HG02870 (cell line): ENCODE measurements around the gene AGAP1.

Experiments used
- ATAC-seq: cut with Tn5 transposase; IDR thresholded peaks from one replicate; pipeline ENCODE4 v1.9.1; 2021; ENCODE audit warnings: mild to moderate bottlenecking, moderate library complexity; ENCODE audit not compliant: unreplicated experiment

The AGAP1 gene

DNA sequence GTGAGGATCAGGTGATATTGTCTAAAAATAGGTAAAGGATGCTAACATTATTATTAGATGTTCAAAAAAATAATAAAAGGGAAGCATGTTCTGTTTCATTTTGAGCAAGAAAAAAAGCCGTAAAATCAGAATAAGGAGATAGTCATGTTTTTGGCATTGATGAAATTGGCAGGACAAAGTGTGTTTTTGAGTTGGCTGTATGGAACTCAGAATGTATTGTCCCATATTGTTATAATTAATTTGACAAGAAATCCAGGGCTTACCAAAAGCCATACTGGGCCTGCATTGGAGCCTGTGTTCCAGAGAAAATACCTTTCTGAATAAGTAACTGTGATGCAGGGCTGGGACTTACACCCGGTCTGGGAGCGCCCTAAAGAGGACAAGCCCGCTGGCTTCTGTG is 232.0 kb downstream of the AGAP1 start:
- ATAC-seq, result no peak

GRCh38 chr2:235726554-235726953 is 232.7 kb downstream of the AGAP1 start:
- no peak for ATAC-seq

- no peak for ATAC-seq
Observed at GRCh38 chr2:235727174-235727573, 233.3 kb downstream of the AGAP1 start.

DNA sequence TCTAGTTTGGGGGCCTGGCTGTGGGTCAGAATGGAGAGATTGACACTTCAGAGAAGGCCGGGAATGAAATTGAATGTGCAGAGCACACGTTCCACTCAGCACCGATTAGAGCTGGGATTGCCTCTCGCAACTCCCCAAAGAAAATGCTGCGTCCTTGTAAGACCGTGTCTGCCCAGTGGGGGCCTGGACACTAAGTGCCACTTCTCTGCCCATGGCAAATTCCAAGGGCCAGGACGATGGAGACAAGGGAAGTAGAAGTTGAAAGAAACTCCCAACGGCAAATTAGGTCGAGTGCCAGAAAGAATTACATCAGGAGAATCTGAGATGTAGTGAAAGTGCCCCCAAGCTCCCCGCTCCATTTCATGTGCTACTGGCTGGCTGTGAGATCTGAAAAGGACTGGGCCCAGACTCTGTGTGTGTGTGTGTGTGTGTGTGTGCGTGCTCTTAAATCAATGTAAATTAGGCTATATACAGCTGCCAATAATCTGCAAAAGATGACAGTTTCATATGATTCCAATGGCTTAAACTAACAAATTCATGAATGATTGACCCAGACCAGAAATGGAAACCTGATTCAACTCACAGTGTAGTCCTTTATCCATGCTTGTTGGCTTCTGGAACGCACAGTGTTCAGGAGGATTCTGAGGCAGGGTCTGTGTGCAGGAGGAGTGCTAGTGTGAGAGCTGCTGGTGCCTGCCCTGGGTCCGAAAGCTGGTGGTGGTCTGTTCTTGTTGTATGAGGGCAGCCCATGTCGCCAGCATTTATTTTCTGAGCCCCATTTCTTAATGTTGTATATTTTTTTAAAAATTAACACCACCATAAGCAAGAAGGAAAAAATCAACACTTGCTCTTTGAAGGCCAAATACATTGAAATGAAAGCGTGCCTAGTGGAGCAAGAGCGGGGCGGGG is 234.3 kb downstream of the AGAP1 start:
- ATAC-seq, result no peak

DNA sequence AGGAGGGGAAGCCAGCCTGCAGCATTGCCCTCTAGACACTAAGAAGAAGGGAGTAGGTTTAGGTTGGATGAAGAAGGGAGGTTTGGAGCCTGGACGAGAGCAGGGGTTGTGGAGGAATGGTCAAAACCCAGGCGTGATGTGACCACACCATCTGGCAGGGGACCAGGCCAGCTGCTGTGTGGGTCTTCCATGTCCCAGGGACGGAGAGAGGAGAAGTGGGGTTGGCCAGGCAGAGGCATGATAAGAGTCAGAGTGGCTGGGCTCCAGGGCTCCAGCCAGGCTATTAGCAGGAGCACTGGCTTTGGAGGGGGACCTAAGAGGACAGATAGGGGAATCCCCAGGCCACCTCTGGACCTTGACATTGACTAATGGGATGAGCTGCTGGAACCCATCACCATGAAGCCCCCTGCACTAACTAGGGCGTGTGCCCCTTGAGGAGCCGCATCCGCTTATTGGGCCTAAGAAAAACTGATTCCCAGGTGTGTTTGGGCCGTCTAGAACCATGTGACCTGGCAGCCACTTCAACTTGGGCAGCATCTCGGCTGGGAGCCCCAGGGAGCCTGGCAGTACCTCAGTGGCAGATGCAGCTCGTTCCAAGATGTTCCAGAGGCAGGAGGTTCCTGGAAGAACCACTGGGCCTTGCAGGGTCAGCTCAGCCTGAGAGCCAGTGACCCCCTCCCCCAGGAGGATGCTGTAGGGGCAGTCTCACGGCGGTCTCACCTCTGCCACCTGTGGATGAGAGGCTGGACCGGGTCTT is 235.1 kb downstream of the AGAP1 start:
- no peak for ATAC-seq

GRCh38 chr2:235729557-235729947 is 235.7 kb downstream of the AGAP1 start:
- no peak for ATAC-seq

DNA sequence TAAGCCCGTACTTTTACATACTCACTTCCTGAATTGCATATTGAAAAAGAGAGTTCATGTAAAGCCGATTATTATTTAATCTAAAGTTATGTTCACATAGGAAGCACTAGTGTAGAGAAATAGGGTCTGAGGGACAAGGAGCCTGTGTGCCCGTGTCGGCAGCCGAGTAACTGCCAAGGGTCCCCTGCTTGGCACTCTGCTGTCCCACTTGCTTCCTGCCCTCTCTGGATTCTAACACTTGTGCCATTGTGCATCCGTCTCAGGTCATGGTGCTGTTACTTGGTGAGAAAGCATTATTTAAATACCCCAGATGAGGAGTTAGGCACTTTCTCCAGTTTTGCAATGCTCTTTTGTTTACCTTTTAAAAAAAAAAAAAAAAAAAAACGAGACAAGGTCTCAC is 236.3 kb downstream of the AGAP1 start:
- no peak for ATAC-seq

- ATAC-seq, result no peak
Observed at GRCh38 chr2:235733761-235734160, 239.9 kb downstream of the AGAP1 start.

DNA sequence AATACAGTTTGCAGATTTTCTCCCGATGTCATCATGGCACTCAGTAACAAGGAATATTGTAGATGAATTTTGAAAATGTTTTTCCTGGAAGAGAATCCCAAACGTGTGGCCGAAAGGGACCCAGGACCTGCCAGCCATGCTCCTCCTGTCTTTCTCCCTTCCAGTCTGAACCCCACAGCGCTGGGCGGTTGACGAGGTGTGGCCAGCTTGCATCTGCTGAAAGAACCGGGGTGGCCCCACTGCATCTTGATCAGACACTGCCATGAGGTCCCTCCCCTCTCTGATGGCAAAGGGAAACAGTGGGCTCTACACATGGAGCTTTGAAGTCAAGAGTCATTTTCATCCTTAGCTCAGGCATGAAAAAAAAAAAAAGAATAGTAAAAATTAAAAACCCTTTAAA is 240.3 kb downstream of the AGAP1 start:
- ATAC-seq, result no peak

DNA sequence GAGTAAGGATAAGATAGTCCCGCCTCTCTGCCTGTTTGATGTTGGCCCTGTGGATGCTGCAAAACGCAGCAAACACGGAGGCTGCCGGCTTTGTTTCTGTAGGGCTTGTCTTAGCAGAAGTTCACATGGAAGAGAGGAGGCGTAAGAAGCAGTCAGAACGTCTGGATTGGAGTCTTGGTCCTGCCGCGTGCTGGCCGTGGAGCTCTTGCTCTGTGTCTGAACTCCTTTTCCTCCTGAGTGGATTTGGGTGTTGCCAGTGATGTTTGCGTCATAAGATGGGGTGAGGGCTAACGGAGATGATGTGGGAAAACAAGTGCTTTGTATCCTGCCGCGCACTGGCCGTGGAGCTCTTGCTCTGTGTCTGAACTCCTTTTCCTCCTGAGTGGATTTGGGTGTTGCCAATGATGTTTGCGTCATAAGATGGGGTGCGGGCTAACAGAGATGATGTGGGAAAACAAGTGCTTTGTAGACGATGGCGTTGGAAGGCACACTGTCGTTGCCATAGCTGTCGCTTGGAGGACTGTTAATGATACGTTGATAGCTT is 240.9 kb downstream of the AGAP1 start:
- ATAC-seq, result no peak

DNA sequence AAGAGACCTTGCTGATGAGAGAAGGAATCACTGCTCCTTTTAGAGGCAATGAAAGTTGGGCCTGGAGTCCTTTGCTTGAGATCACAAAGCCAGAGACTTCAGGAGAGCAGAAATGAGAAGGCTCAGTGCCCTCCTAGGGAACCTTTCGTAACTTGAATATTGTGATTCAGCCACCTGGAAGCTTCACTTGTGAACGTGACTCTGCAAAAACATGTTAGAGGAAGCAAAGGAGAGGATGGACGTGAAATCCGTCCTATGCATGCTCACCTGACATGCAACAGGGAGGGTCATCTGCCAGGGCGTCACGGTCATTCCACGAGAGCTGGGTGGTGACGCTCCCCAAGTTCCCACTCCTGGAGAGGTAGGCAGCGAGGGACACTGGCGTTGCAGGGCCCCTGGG is 243.6 kb downstream of the AGAP1 start:
- ATAC-seq, result no peak

DNA sequence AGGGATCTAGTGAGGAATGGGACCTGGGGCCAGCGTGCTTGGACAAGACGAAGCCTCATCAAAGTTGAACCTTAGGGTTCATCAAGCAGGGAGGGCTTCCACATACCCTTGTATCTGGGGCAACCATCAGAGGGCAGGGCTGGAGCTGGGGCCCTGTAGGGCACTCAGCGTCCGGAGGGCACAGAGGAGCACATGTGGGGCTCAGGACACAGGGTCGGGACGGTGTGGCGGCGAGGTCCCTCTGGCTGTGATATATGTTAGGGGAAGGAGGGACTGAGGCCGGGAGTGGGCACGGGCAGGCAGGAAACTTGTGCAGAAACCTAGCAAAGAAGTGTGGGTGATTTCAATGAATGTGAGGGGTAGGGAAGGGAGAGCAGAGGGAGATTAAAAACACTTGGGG is 244.0 kb downstream of the AGAP1 start:
- ATAC-seq, result no peak

DNA sequence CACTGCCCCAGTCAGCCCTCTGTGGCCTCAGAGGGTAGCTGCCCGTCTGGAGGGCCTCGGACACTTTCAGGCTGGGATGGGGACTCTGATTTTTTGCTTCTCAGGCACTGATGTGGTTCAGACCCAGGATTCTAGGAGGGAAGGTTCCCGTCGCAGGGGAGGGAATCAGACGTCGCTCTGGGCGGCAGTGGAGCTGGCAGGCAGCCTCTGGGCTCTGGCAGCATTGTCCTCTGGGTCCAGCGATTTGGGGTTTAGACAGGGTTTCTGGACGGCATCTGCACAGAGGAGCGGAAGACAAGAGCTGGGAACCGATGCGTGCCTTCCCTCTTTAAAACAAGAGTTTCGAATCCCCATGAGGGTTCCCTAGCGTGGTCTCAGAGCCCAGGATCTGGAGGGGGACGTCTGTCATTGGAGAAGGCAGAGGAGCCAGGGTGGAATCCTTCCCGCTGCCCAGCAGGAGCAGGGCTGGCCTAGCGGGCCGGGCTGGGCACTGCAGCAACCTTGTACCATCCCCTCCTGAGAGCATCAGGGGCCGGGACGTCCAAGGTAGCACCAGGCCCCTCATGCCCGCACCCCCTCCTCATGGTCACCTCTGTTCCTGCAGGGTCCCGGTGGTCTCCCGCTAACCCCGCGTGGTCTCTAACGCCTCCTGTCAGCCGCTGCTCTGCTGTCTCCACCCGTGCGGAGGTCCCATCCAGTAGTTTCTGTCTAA is 246.0 kb downstream of the AGAP1 start:
- ATAC-seq, result no peak

DNA sequence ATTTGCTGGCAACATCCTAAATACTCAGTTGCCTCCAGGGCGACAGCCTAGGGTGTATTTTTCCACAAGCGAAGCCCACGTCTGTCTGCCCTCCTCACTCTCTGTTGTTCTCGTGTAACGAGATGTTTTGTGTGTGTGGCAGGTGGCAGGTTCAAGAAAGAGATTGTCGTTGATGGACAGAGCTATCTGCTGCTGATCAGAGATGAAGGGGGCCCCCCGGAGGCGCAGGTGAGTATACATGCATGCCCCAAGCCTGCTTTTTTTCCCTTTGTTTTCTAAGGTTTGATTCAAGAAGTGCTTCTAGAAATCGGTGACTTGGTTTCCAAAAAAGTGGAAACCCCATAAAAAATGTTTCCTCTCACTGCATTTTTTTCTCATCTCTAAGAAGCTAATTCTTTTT is 247.0 kb downstream of the AGAP1 start:
- no peak for ATAC-seq

DNA sequence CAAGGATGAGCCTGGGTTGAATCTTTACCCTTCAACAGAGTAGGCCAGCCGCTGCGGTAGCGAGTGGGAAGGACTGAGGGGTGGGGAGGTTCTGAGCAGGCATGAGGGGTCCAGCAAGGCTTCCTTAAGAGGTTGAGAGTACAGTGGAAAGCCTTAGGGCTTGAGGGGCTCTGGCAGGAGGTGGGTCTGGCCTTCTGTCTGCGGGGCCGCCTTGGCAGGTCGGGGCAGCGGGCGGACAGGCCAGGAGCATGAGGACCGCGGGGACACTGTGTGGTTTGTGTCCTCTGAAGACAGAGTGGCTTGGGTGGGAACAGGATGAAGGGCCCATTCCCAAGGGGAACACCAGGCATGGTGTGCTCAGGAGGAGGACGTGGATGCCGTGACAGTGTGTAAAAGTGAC is 250.3 kb downstream of the AGAP1 start:
- ATAC-seq, result no peak

DNA sequence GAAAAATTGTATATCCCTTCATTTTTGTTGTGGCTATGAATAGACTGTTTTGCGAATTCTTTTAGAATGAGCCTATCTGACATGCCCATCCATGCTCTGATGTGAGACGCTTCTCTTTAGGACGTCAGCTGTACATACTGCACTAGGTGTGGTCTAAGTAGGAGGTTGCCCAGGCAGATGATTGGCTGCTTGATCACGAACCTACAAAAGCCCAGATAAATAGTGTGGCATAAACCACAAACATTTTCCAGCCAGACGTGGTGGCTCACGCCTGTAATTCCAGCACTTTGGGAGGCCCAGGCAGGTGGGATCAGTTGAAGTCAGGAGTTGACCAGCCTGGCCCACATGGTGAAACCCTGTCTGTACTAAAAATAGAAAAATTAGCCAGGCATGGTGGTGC is 251.8 kb downstream of the AGAP1 start:
- ATAC-seq, result no peak

- ATAC-seq, result peak; percentile 48
Observed at GRCh38 chr2:235746257-235746934, 252.6 kb downstream of the AGAP1 start.

- ATAC-seq, result no peak
Observed at GRCh38 chr2:235747001-235747785, 253.3 kb downstream of the AGAP1 start.

DNA sequence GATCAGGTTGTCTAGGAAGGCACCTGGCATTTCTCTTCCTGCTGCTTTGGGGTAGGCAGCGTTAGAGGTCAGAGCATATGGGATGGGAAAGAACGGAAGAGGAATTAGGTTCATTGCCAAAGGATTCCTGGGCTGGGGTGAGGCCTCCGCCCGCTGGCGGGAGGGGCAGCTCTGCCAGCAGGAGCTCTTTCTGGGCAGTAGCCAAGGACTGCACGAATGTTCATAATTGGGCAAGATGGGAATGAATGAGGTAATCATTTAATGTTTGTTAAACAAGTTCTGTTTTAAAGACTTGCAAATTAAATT is 253.9 kb downstream of the AGAP1 start:
- ATAC-seq, result no peak

DNA sequence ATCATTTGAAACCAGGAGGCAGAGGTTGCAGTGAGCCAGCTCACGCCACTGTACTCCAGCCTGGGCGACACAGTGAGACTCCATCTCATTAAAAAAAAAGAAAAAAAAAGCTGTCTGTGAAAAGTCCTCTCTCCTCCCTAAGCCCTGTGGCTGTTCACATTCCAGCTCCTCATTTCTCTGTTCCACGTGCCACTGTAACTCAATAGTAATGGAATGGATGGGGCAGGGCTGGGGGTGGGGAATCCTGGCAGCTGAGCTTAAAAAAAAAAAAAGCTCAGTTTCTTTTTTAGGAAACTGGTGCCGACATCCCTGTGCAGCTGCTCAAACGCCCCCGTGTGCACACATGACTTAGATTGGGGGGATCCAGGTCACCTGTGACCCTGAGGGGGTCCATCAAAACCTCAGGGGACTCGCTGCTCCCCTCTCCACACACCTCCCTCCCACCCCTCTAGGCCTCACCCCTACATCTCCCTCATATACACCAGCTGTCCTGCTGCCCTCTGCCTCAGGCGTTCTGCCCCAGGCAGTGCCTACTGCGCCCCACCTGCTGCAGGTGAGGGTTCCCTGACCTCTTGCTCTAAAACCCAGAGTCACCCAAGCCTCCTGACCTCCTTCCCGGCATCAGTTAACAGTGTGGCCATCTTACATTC is 255.4 kb downstream of the AGAP1 start:
- no peak for ATAC-seq
